ENCODE data around the gene MAIP1.

MAIP1 gene

DNA sequence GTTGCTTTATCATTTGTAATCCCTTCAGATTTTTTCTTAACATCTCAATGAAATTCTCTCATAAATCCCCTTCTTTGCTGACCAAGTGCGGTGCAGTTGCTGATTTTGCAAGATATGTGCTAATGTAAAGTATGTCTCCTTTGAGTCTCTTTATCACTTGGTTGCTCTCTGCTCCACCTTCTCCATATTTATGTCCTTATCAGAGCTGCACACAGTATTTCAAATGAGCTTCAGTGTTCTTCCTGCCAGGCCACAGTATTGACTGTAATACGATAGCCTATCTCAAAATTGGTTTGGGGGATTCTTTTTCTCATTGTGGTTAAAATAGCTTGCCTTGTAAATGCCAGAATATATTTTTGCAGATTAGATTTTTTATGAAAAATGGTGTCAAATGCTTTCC lies 32.2 kb downstream of the MAIP1 start:
- no peak for DNase-seq (ENCODE audit: low spot score)
- H3K4me3 Mint-ChIP-seq = no peak overlapping the region
- H3K9me3 Mint-ChIP-seq = no peaks in the 10 kb centered on the region
- no peaks in the 10 kb centered on the region for H3K27me3 Mint-ChIP-seq (ENCODE audit: low read depth)
- H3K36me3 Mint-ChIP-seq (ENCODE audit: low read depth) = no peaks in the 10 kb centered on the region
- H3K4me1 Mint-ChIP-seq (ENCODE audit: low read depth) = peaks cover 5% of the 10 kb centered on the region
- H3K27ac Mint-ChIP-seq = no peak overlapping the region

DNA sequence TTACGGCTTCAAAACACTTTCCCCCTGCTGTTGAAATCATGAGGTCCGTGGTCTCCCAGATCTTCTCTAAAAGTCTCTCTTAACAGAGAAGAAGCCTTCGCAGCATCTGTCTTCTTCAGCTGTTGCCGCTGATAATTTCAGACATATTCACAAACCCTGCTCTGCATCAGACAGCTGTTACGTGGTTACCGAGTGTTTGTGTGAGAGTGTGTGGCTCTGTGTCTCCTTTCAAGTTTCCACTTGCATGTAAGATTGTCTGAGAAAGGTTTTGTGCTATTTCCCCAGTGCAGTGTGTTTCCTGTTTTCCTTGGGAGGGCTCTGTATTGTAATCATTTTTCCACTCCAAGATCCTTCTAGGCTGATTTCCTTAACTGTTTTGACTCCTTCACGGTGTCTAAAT lies 32.8 kb downstream of the MAIP1 start:
- Mint-ChIP-seq H3K4me1 (ENCODE audit: low read depth) (peaks cover 5% of the 10 kb centered on the region), H3K4me3 (no peak overlapping the region), H3K36me3 (ENCODE audit: low read depth) (no peaks in the 10 kb centered on the region), H3K27ac (no peak overlapping the region), H3K27me3 (ENCODE audit: low read depth) (no peaks in the 10 kb centered on the region), H3K9me3 (no peaks in the 10 kb centered on the region)
- no peak for DNase-seq (ENCODE audit: low spot score)

DNA sequence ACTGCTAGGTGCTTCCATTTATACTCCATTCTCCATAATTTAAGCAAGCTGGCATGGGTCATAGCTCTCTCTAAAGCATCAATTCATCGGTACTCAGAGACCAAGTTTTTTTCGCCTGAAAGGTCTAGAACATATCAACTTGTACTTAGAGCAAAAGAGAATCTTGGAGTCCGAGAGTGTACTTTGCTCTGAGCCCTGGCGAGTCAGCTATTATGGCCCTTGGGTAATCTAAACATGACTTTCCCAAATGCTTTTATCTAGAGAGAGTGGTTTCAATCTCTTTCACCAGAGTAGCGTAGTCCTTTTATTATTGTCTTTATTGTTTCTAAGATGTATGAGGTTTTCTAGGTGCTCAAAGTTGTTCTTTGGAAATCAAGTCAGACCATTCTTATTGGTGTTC lies 34.4 kb downstream of the MAIP1 start:
- Mint-ChIP-seq H3K27ac (no peak overlapping the region), H3K4me3 (no peak overlapping the region), H3K9me3 (no peaks in the 10 kb centered on the region)

DNA sequence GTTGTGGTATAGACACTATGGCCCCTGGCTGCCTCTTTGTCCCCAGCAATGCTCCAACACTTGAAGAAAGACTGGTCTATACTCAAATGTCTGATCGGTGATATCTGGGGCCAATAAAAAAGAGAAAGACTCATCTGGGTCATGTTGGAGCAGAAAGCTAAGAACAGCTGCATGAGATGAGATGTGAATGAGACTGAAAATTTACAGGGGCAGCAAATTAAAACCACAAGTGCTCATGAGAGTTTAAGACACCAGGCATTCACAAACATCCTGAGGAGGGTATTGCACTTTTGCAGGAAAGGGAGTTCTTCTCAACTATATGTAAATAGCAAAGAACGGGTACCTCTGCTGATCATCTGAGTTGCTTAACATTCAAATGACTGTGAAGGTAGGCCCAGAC lies 36.3 kb downstream of the MAIP1 start:
- H3K27me3 Mint-ChIP-seq (ENCODE audit: low read depth) = no peaks in the 10 kb centered on the region
- no peaks in the 10 kb centered on the region for H3K4me1 Mint-ChIP-seq (ENCODE audit: low read depth)
- DNase-seq (ENCODE audit: low spot score) = no peak
- no peak overlapping the region for H3K27ac Mint-ChIP-seq
- no peaks in the 10 kb centered on the region for H3K36me3 Mint-ChIP-seq (ENCODE audit: low read depth)
- no peak overlapping the region for H3K4me3 Mint-ChIP-seq
- no peaks in the 10 kb centered on the region for H3K9me3 Mint-ChIP-seq

More for the DNA sequence above, 34.4 kb downstream of the MAIP1 start:
- Mint-ChIP-seq H3K36me3 (ENCODE audit: low read depth) (no peaks in the 10 kb centered on the region), H3K4me1 (ENCODE audit: low read depth) (peaks cover 5% of the 10 kb centered on the region), H3K27me3 (ENCODE audit: low read depth) (no peaks in the 10 kb centered on the region)
- DNase-seq (ENCODE audit: low spot score) = no peak

DNA sequence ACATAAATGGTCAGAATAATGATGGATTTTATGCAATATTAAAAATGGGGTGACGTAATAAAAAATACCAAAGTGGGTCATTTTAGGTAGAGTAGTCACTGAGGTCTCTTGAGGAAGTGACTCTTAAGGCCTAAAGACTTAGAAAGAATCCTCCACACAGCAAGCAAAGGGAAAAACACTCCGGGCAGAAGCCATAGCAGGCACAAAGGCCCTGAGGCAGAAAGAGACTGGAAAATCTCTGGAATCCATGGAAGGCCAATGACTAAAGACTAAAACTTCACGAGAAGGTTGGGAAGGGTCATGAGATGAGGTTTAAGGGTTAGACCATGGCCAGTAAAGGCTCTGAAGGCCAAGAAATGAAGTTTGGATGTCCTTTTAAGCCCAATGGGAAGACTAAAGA lies 36.9 kb downstream of the MAIP1 start:
- Mint-ChIP-seq H3K9me3 (no peaks in the 10 kb centered on the region), H3K4me3 (no peak overlapping the region), H3K36me3 (ENCODE audit: low read depth) (no peaks in the 10 kb centered on the region), H3K27me3 (ENCODE audit: low read depth) (no peaks in the 10 kb centered on the region), H3K4me1 (ENCODE audit: low read depth) (no peaks in the 10 kb centered on the region), H3K27ac (no peak overlapping the region)
- DNase-seq (ENCODE audit: low spot score) = no peak

DNA sequence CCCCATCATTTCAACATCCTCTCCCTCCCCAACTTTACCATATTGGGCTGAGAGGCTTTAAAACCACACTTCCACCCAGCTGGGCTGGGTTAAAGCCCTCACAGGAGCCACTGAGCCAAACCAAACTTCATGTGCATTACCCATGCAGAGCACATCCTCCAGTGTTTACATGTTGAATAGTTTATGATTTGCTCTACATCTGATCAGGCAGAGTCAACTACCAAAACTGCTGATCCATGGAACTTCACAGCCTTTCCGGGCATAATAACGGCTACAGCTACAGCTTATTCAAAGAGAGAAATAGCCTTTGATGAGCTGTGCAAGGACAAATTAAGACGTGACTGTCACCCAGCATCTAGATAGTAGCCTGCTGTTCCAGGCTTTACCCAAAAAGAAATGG lies 39.0 kb downstream of the MAIP1 start:
- H3K27me3 Mint-ChIP-seq (ENCODE audit: low read depth) = no peaks in the 10 kb centered on the region
- no peaks in the 10 kb centered on the region for H3K4me1 Mint-ChIP-seq (ENCODE audit: low read depth)
- H3K4me3 Mint-ChIP-seq = no peak overlapping the region
- no peak overlapping the region for H3K27ac Mint-ChIP-seq
- no peaks in the 10 kb centered on the region for H3K9me3 Mint-ChIP-seq
- no peaks in the 10 kb centered on the region for H3K36me3 Mint-ChIP-seq (ENCODE audit: low read depth)
- no peak for DNase-seq (ENCODE audit: low spot score)

DNA sequence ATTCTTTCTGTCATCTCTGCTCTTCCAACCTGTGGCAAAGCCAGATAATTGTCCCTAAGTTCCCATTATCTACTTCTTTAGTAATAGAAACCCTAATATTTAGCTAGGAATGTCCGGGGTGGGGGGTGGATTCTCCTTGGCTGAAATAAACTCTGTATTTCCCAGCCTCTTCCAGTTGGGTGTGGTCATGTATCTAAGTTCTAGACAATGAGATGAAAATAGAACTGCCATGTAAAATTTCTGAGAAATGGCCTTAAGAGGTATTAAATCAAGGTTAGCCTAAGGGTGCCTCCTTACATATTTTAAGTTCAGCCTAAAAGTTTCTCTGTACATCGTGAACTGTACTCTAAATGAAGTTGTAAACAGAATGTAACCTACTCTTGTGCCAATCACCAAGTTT lies 39.5 kb downstream of the MAIP1 start:
- Mint-ChIP-seq H3K4me1 (ENCODE audit: low read depth) (no peaks in the 10 kb centered on the region), H3K36me3 (ENCODE audit: low read depth) (no peaks in the 10 kb centered on the region), H3K27me3 (ENCODE audit: low read depth) (no peaks in the 10 kb centered on the region), H3K4me3 (no peak overlapping the region), H3K27ac (no peak overlapping the region), H3K9me3 (no peaks in the 10 kb centered on the region)
- DNase-seq (ENCODE audit: low spot score) = no peak

DNA sequence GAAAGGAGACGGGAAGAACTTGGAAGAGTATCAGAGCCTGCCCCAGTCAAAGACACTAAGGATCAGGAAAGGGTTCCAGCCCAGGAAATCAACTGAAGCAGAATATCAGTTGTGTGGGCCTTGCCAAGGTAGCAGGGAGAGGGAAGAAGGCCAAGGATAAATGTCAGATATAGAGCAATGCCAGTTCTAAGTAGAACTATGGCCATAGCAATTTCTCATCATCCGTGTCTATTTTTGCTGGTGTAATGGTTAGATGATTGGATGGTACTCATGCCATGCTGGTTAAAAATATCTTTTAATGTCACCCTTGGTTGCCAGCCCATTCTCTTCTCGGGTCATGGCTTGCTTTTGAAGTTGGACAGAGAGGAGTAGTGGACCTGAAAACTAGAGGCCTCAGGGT lies 41.9 kb downstream of the MAIP1 start:
- H3K27ac Mint-ChIP-seq = no peak overlapping the region
- H3K4me1 Mint-ChIP-seq (ENCODE audit: low read depth) = no peaks in the 10 kb centered on the region
- H3K27me3 Mint-ChIP-seq (ENCODE audit: low read depth) = peaks cover 2% of the 10 kb centered on the region
- DNase-seq (ENCODE audit: low spot score) = no peak
- H3K4me3 Mint-ChIP-seq = no peak overlapping the region
- no peaks in the 10 kb centered on the region for H3K36me3 Mint-ChIP-seq (ENCODE audit: low read depth)
- no peaks in the 10 kb centered on the region for H3K9me3 Mint-ChIP-seq

DNA sequence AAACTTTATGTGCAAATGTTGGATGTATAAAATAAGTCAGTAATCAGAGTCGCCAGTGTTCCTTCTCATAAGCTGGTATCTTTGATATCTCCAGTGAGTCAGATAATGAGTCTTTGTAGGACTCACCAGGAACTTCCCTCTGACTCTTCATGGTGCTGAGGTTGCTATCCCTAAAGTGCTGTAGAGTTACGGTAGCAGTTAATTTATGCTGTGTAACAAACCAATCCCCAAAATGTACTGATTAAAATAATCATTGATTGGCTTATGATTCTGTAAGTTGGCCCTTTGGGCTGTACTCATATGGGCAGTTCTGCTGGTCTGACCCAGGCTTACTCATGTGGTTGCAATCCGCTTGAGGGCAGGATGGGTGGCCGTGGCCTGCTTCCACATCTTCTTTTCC lies 43.8 kb downstream of the MAIP1 start:
- Mint-ChIP-seq H3K9me3 (no peaks in the 10 kb centered on the region), H3K27me3 (ENCODE audit: low read depth) (peaks cover 11% of the 10 kb centered on the region), H3K27ac (no peak overlapping the region), H3K4me3 (no peak overlapping the region), H3K36me3 (ENCODE audit: low read depth) (no peaks in the 10 kb centered on the region), H3K4me1 (ENCODE audit: low read depth) (no peaks in the 10 kb centered on the region)
- DNase-seq (ENCODE audit: low spot score) = no peak

DNA sequence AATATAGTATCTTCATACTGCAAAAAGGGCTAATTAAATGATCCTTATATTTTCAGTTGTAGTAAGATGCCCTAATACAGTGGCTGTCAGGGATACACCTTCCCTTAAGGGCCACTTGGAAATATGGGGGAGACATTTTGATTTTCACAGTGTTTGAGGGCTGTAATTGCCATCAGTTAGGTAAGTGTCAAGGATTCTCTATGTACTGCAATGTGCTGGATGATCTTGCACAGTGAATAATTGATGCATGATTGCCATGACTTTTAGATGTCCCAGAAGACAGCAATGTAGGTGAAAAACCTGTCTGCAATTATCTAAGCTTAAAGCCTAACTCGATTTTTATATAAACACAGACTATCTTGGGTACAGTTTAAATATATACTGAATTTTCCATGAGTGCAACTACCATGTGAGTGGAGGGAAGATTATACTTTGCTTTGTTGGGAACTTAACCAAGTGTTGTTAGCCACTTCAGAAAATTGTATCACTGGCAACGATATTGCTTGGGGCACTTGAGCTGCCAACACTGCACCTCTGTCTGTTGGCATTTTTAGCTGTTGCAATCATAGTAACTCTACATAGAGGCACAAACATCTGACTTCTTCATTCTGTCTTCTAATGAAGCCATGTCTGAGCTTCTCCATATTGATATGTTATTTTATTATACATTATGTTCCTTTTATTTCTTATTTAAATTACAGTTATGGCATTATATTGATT lies 45.2 kb downstream of the MAIP1 start:
- Mint-ChIP-seq H3K36me3 (ENCODE audit: low read depth) (no peaks in the 10 kb centered on the region), H3K27ac (no peak overlapping the region), H3K4me3 (no peak overlapping the region), H3K9me3 (no peaks in the 10 kb centered on the region), H3K27me3 (ENCODE audit: low read depth) (peaks cover 17% of the 10 kb centered on the region), H3K4me1 (ENCODE audit: low read depth) (no peaks in the 10 kb centered on the region)
- DNase-seq (ENCODE audit: low spot score) = no peak

DNA sequence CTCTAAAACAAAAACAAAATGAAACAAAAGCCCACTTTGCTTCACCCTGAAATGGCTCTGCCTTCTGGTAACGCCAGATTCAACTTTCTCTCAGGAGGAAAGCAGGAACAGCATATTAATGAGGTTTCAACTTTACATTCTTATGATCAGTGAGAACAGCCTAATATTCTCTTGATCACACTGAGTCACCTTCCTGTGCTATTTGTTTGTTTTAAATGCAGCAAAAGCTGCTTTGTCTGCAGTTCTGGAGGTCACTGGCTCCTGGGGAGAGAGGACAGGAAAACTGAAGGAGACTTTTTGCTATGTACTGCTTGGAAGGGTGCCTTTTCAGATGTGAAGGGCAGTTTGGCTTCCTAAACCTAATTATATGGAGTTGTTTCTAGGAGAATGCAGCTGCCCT lies 48.1 kb downstream of the MAIP1 start:
- Mint-ChIP-seq H3K4me1 (ENCODE audit: low read depth) (no peaks in the 10 kb centered on the region), H3K9me3 (peaks cover 4% of the 10 kb centered on the region), H3K27me3 (ENCODE audit: low read depth) (peaks cover 19% of the 10 kb centered on the region), H3K36me3 (ENCODE audit: low read depth) (no peaks in the 10 kb centered on the region), H3K4me3 (no peak overlapping the region), H3K27ac (no peak overlapping the region)
- DNase-seq (ENCODE audit: low spot score) = no peak

DNA sequence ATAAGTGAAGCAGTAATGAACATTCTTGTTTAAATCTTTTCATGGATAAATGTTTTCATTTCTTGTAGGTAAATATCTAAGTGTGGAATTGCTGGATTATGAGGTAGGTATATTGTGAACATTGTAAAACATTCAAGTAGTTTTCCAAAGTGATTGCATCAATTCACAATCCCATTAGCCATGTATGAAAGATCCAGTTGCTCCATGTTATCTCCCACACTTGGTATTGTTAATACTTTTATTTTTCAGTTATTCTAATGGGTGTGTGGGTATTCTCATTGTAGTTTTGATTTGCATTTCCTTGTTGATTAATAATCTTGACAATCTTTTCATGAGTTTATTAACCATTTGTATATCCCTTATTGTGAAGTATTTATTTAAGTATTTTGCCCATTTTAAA lies 50.3 kb downstream of the MAIP1 start:
- Mint-ChIP-seq H3K27me3 (ENCODE audit: low read depth) (peaks cover 22% of the 10 kb centered on the region), H3K9me3 (peaks cover 4% of the 10 kb centered on the region)

DNA sequence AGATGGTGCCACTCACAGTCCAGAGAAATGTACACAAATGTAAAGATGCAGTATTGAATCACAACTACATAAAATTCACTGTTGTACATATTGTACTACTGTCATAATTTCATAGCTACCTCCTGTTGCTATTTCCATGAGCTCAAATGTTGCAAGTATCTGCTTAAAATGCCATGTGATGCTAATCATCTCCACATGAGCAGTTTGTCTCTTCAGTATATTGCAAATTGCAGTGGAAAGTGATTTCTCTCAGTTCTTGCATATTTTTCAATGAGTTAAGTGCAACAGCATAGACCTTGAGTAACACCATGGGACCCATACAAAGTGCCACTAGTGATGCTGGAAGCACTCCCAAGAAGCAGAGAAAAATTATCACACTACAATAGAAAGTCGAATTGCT lies 51.9 kb downstream of the MAIP1 start:
- Mint-ChIP-seq H3K9me3 (peaks cover 4% of the 10 kb centered on the region), H3K4me3 (no peak overlapping the region), H3K27ac (no peak overlapping the region), H3K36me3 (ENCODE audit: low read depth) (no peaks in the 10 kb centered on the region), H3K4me1 (ENCODE audit: low read depth) (no peaks in the 10 kb centered on the region), H3K27me3 (ENCODE audit: low read depth) (peaks cover 23% of the 10 kb centered on the region)
- DNase-seq (ENCODE audit: low spot score) = no peak

More for the DNA sequence above, 50.3 kb downstream of the MAIP1 start:
- no peak for DNase-seq (ENCODE audit: low spot score)
- Mint-ChIP-seq H3K4me1 (ENCODE audit: low read depth) (no peaks in the 10 kb centered on the region), H3K27ac (no peak overlapping the region), H3K4me3 (no peak overlapping the region), H3K36me3 (ENCODE audit: low read depth) (no peaks in the 10 kb centered on the region)

DNA sequence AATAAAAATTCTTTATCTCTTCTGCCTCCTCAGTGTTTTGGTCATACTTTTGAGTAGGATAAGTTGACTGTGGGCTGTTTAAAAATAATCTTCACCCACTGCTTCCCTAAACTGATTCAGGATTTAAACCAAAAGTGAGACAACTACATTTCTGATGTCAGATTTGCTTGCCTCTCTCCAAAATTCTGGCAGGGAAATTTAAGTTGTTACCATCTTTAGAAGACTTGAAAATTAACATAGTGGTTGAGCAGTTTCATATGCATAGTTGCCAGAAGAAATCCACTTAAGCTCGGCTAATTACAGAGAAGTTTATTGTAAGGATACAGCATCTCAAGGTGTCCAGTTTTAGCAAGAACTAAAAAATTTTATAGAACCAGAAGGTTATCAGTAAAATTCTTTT lies 57.0 kb downstream of the MAIP1 start:
- Mint-ChIP-seq H3K36me3 (ENCODE audit: low read depth) (no peaks in the 10 kb centered on the region), H3K4me3 (no peak overlapping the region), H3K27me3 (ENCODE audit: low read depth) (peaks cover 6% of the 10 kb centered on the region), H3K9me3 (no peaks in the 10 kb centered on the region), H3K27ac (no peak overlapping the region), H3K4me1 (ENCODE audit: low read depth) (no peaks in the 10 kb centered on the region)
- DNase-seq (ENCODE audit: low spot score) = no peak
